ENCODE results near the gene MAML2.

The MAML2 gene

DNA sequence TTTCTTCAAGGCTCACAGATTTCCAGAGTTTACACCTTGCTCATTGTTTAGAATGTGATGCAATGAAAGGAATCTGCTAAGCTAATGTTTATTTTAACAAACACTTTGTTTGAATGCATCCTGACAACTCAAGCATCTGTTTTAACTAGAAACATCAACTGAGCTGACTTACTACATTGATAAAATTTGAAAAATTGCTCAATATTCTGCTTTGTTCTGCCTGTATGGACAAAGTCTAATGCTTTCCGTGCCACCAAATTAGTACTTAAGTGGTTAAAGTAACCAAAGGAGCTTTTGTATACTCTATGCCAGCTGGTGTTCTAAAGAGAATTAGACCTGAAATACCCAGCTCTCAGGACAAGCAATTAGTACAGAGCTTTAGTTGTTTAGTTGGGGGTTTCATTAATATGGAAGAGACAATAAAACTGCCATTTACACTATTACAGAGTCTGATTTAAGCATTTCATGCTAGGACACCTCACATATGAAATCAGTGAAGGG lies 105.2 kb downstream of the MAML2 start:
- no peak for DNase-seq
- Histone ChIP-seq H3K36me3 (replicated peaks; ENCODE audit: insufficient read depth, low read length) (no peaks in the 10 kb centered on the region), H3K9me2 (replicated peaks; ENCODE audit: insufficient read depth, low read length) (no peaks in the 10 kb centered on the region), H4K20me1 (ENCODE audit: insufficient read depth, low read length) (no peaks in the 10 kb centered on the region), H3K27ac (ENCODE audit: low read length) (no peak overlapping the region), H3K79me2 (ENCODE audit: low read length) (peaks cover 45% of the 10 kb centered on the region), H3K27me3 (replicated peaks; ENCODE audit: insufficient read depth, low read length) (no peaks in the 10 kb centered on the region), H3K4me3 (ENCODE audit: low read length) (no peak overlapping the region), H3F3A (ENCODE audit: insufficient read depth, low read length) (no peaks in the 10 kb centered on the region), H3K4me2 (ENCODE audit: low read depth, low read length) (no peak overlapping the region), H3K9ac (ENCODE audit: low read length) (no peak overlapping the region), H3K4me1 (ENCODE audit: low read length) (no peaks in the 10 kb centered on the region), H3K9me3 (replicated peaks; ENCODE audit: insufficient read depth, low read length) (no peaks in the 10 kb centered on the region), H2AFZ (ENCODE audit: low read length) (no peak overlapping the region)
- TF ChIP-seq CTCF (IDR thresholded peaks at IDR 0.05; ENCODE audit: low read length) (no peak), EZH2phosphoT487 (IDR thresholded peaks at IDR 0.05; ENCODE audit: low read length) (no peak)

GRCh38 chr11:96235751-96236150 lies 107.2 kb downstream of the MAML2 start:
- Histone ChIP-seq H3K79me2 (ENCODE audit: low read length) (peaks cover 39% of the 10 kb centered on the region), H3K27me3 (replicated peaks; ENCODE audit: insufficient read depth, low read length) (no peaks in the 10 kb centered on the region), H3K36me3 (replicated peaks; ENCODE audit: insufficient read depth, low read length) (no peaks in the 10 kb centered on the region), H3K4me2 (ENCODE audit: low read depth, low read length) (no peak overlapping the region), H4K20me1 (ENCODE audit: insufficient read depth, low read length) (no peaks in the 10 kb centered on the region), H3F3A (ENCODE audit: insufficient read depth, low read length) (no peaks in the 10 kb centered on the region), H3K4me3 (ENCODE audit: low read length) (no peak overlapping the region), H3K27ac (ENCODE audit: low read length) (no peak overlapping the region), H3K9me3 (replicated peaks; ENCODE audit: insufficient read depth, low read length) (no peaks in the 10 kb centered on the region), H2AFZ (ENCODE audit: low read length) (no peak overlapping the region), H3K9ac (ENCODE audit: low read length) (no peak overlapping the region), H3K4me1 (ENCODE audit: low read length) (no peaks in the 10 kb centered on the region), H3K9me2 (replicated peaks; ENCODE audit: insufficient read depth, low read length) (no peaks in the 10 kb centered on the region)
- DNase-seq, result no peak
- TF ChIP-seq EZH2phosphoT487 (IDR thresholded peaks at IDR 0.05; ENCODE audit: low read length) (no peak), CTCF (IDR thresholded peaks at IDR 0.05; ENCODE audit: low read length) (no peak), EZH2 (optimal IDR thresholded peaks at IDR 0.05; ENCODE audit: low read depth, low read length) (no peak)

GRCh38 chr11:96234866-96235441 lies 108.0 kb downstream of the MAML2 start:
- H4K20me1 ChIP-seq (ENCODE audit: insufficient read depth, low read length), result no peaks in the 10 kb centered on the region
- DNase-seq, result no peak
- TF ChIP-seq EZH2 (optimal IDR thresholded peaks at IDR 0.05; ENCODE audit: low read depth, low read length), result no peak
- no peak for TF ChIP-seq EZH2phosphoT487 (IDR thresholded peaks at IDR 0.05; ENCODE audit: low read length)
- no peak for TF ChIP-seq CTCF (IDR thresholded peaks at IDR 0.05; ENCODE audit: low read length)
- peaks cover 44% of the 10 kb centered on the region for H3K79me2 ChIP-seq (ENCODE audit: low read length)
- H3K9ac ChIP-seq (ENCODE audit: low read length), result no peak overlapping the region
- H3K36me3 ChIP-seq (replicated peaks; ENCODE audit: insufficient read depth, low read length), result no peaks in the 10 kb centered on the region
- no peaks in the 10 kb centered on the region for H3K9me3 ChIP-seq (replicated peaks; ENCODE audit: insufficient read depth, low read length)
- no peaks in the 10 kb centered on the region for H3K4me1 ChIP-seq (ENCODE audit: low read length)
- no peaks in the 10 kb centered on the region for H3F3A ChIP-seq (ENCODE audit: insufficient read depth, low read length)
- H2AFZ ChIP-seq (ENCODE audit: low read length), result no peak overlapping the region
- H3K27me3 ChIP-seq (replicated peaks; ENCODE audit: insufficient read depth, low read length), result no peaks in the 10 kb centered on the region
- H3K4me2 ChIP-seq (ENCODE audit: low read depth, low read length), result no peak overlapping the region
- no peak overlapping the region for H3K4me3 ChIP-seq (ENCODE audit: low read length)
- no peak overlapping the region for H3K27ac ChIP-seq (ENCODE audit: low read length)
- no peaks in the 10 kb centered on the region for H3K9me2 ChIP-seq (replicated peaks; ENCODE audit: insufficient read depth, low read length)

All from MM.1S (cell line).